Trophoblast cell (in vitro differentiated cells and primary cell): Measurements from ENCODE around the gene BEX1.

Experiments used
- DNase-seq, 2 donors: peaks; one replicate each; pipeline ENCODE4 v3.0.0-alpha.2; 2016
- H2AFZ ChIP-seq: 2 replicates; pipeline ENCODE4 v1.6.1; 2013; ENCODE audit warnings: low read length, moderate library complexity, mild to moderate bottlenecking; ENCODE audit not compliant: insufficient read depth, poor library complexity
- H2AK5ac ChIP-seq: 2 replicates; pipeline ENCODE4 v1.6.1; 2013; ENCODE audit warnings: mild to moderate bottlenecking, low read length
- H2BK120ac ChIP-seq: 2 replicates; pipeline ENCODE4 v1.6.1; 2013; ENCODE audit warnings: low read length, mild to moderate bottlenecking, moderate library complexity; ENCODE audit not compliant: insufficient read depth, poor library complexity
- H2BK12ac ChIP-seq: 2 replicates; pipeline ENCODE4 v1.6.1; 2013; ENCODE audit warnings: mild to moderate bottlenecking, low read length, moderate library complexity
- H2BK5ac ChIP-seq: 2 replicates; pipeline ENCODE4 v1.6.1; 2013; ENCODE audit warnings: low read length, low read depth, moderate library complexity, mild to moderate bottlenecking; ENCODE audit not compliant: poor library complexity
- H3K14ac ChIP-seq: 2 replicates; pipeline ENCODE4 v1.6.1; 2013; ENCODE audit warnings: mild to moderate bottlenecking, low read length
- H3K18ac ChIP-seq: 2 replicates; pipeline ENCODE4 v1.6.1; 2013; ENCODE audit warnings: mild to moderate bottlenecking, low read length
- H3K23ac ChIP-seq: 2 replicates; pipeline ENCODE4 v1.6.1; 2013; ENCODE audit warnings: low read length
- H3K27ac ChIP-seq: 2 replicates; pipeline ENCODE4 v1.5.1; 2013; ENCODE audit warnings: low read depth, mild to moderate bottlenecking, inconsistent platforms, low read length, moderate library complexity
- H3K27me3 ChIP-seq: 2 replicates; pipeline ENCODE4 v1.6.1; 2013; ENCODE audit warnings: inconsistent platforms, mild to moderate bottlenecking, low read length, moderate library complexity; ENCODE audit not compliant: insufficient read depth
- H3K36me3 ChIP-seq, 2 experiments: 1 replicate in 1 of 2; 2 replicates in 1 of 2; pipeline ENCODE4 v1.6.1; 2013; ENCODE audit warnings: low read length in 2 of 2, mild to moderate bottlenecking in 2 of 2, moderate library complexity in 1 of 2; ENCODE audit not compliant: insufficient read depth in 2 of 2, control insufficient read depth in 1 of 2
- H3K4ac ChIP-seq: 2 replicates; pipeline ENCODE4 v1.6.1; 2013; ENCODE audit warnings: low read depth, mild to moderate bottlenecking, low read length, moderate library complexity
- H3K4me1 ChIP-seq, 2 experiments: 1 replicate in 1 of 2; 2 replicates in 1 of 2; pipeline ENCODE4 v1.6.1; 2013; ENCODE audit warnings: low read length in 2 of 2, mild to moderate bottlenecking in 2 of 2, moderate library complexity in 1 of 2; ENCODE audit not compliant: insufficient read depth in 2 of 2, control insufficient read depth in 1 of 2
- H3K4me2 ChIP-seq: 2 replicates; pipeline ENCODE4 v1.6.1; 2013; ENCODE audit warnings: inconsistent platforms, mild to moderate bottlenecking, low read length, moderate library complexity
- H3K4me3 ChIP-seq: 2 replicates; pipeline ENCODE4 v1.5.1; 2013; ENCODE audit warnings: mild to moderate bottlenecking, low read depth, low read length, inconsistent platforms
- H3K79me1 ChIP-seq: one replicate; pipeline ENCODE4 v1.6.1; 2013; ENCODE audit warnings: low read length
- H3K79me2 ChIP-seq: 2 replicates; pipeline ENCODE4 v1.6.1; 2013; ENCODE audit warnings: low read length, mild to moderate bottlenecking; ENCODE audit not compliant: control insufficient read depth, insufficient read depth, poor library complexity
- H3K9ac ChIP-seq: 2 replicates; pipeline ENCODE4 v1.6.1; 2013; ENCODE audit warnings: mild to moderate bottlenecking, low read length
- H3K9me3 ChIP-seq: 2 replicates; pipeline ENCODE4 v1.6.1; 2013; ENCODE audit warnings: low read depth, mild to moderate bottlenecking, control low read depth, inconsistent platforms, low read length; ENCODE audit not compliant: insufficient read depth
- H4K12ac ChIP-seq: 2 replicates; pipeline ENCODE4 v1.6.1; 2013; ENCODE audit warnings: low read depth, mild to moderate bottlenecking, low read length, moderate library complexity
- H4K8ac ChIP-seq: 2 replicates; pipeline ENCODE4 v1.6.1; 2013; ENCODE audit warnings: low read depth, mild to moderate bottlenecking, low read length, moderate library complexity
- H4K91ac ChIP-seq: one replicate; pipeline ENCODE4 v1.6.1; 2013; ENCODE audit warnings: low read depth, mild to moderate bottlenecking, low read length, moderate library complexity
- WGBS: extraction: QIAGEN DNeasy Blood & Tissue Kit; methylation state at CpG from one replicate; pipeline ENCODE4 v1.1.7; 2013; ENCODE audit warnings: missing lambda C conversion rate; ENCODE audit not compliant: insufficient read length, insufficient coverage; ENCODE audit errors: extremely low coverage; 5-methylcytosine and 5-hydroxymethylcytosine counted together

The BEX1 gene

GRCh38 chrX:103017542-103017941, 46.4 kb downstream of the BEX1 start:
- Histone ChIP-seq H3K79me2 (no peaks in the 10 kb centered on the region), H3K4ac (no peak overlapping the region), H2AK5ac (no peak overlapping the region), H4K91ac (no peak overlapping the region), H3K36me3 (no peaks in the 10 kb centered on the region), H2BK5ac (no peak overlapping the region), H3K27me3 (no peaks in the 10 kb centered on the region), H2BK120ac (no peak overlapping the region), H3K4me1 (no peaks in the 10 kb centered on the region), H3K4me3 (no peak overlapping the region), H3K27ac (no peak overlapping the region), H4K8ac (no peak overlapping the region), H3K4me2 (no peak overlapping the region), H3K18ac (no peak overlapping the region), H4K12ac (no peak overlapping the region), H2AFZ (no peak overlapping the region), H3K9me3 (no peaks in the 10 kb centered on the region), H3K9ac (no peak overlapping the region), H3K79me1 (no peaks in the 10 kb centered on the region), H3K23ac (no peak overlapping the region), H3K14ac (no peak overlapping the region), H2BK12ac (no peak overlapping the region)
- WGBS = no CpG with 5 or more reads among the region's 4 CpGs
- DNase-seq = no peak

GRCh38 chrX:103012945-103013344, 51.0 kb downstream of the BEX1 start:
- Histone ChIP-seq H4K12ac (no peak overlapping the region), H3K79me1 (no peaks in the 10 kb centered on the region), H4K8ac (no peak overlapping the region), H2BK120ac (no peak overlapping the region), H3K23ac (no peak overlapping the region), H3K27ac (no peak overlapping the region), H2BK12ac (no peak overlapping the region), H3K79me2 (no peaks in the 10 kb centered on the region), H3K14ac (no peak overlapping the region), H3K4me1 (no peaks in the 10 kb centered on the region), H3K4me3 (no peak overlapping the region), H3K27me3 (no peaks in the 10 kb centered on the region), H4K91ac (no peak overlapping the region), H2AFZ (no peak overlapping the region), H3K4ac (no peak overlapping the region), H3K9ac (no peak overlapping the region), H3K18ac (no peak overlapping the region), H2AK5ac (no peak overlapping the region), H2BK5ac (no peak overlapping the region), H3K9me3 (no peaks in the 10 kb centered on the region), H3K4me2 (no peak overlapping the region), H3K36me3 (no peaks in the 10 kb centered on the region)
- WGBS = no CpG with 5 or more reads among the region's 3 CpGs
- DNase-seq = no peak
